Coronary artery (tissue), 2 donors: ENCODE measurements around the gene TMEM131L.
A peak's percentile ranks its signal among the peaks of the same experiment; 100 is the strongest.

Source experiments
- DNase-seq: peaks from one replicate; pipeline ENCODE4 v3.0.0-alpha.2; 2017; ENCODE audit warnings: low spot score
- H3K27ac ChIP-seq, 2 donors: fragments of 200-600 bp; sonication (generic); one replicate each; pipeline ENCODE4 v1.5.1; 2016 to 2019
- H3K4me3 ChIP-seq: fragments of 200-600 bp; sonication (generic); 2 replicates; pipeline ENCODE4 v1.5.1; 2016; ENCODE audit warnings: mild to moderate bottlenecking, moderate library complexity
- TF ChIP-seq, protein P1 (sequence below): fragments of 200-600 bp; sonication (generic); IDR thresholded peaks from one replicate; pipeline ENCODE4 v1.5.1; 2019; ENCODE audit warnings: antibody characterized with exemption

The TMEM131L gene

DNA sequence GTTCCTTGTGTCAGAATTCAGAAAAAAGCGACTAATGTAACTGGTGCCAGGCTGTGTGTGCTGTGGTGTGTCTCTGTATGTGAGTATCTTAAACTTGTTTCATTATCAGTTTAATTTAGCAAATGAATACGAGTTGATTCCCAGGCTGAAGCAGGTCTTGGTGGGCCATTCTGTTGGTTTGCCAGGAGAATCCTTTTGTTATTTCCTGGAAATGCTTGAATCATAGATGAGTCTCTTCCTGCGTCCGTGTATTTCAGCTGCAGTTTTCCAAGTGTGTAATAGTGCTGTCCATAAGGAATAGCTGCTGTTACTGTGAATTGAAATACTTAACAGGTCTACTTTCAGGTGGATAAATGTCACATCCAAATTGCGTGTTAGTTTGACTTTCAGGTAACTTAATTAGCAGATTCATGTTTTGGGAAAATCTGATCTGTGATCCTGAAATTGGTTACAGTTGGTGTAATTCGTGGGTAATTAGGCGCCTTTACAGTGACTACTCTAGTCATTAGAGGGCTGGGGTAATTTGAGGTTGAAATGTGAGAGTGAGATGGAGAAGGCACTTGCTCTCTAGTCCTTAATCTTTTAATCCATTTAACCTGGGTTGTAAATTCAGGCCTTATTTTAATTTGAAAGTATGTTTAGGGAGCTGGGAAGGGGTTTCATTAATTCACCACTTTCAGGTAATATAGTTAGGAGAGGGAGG is 23.8 kb downstream of the TMEM131L start:
- DNase-seq = no peak
- no peak overlapping the region for H3K4me3 ChIP-seq
- H3K27ac ChIP-seq = peak overlapping the region; percentile 50 to 83
- TF ChIP-seq, protein P1, sequence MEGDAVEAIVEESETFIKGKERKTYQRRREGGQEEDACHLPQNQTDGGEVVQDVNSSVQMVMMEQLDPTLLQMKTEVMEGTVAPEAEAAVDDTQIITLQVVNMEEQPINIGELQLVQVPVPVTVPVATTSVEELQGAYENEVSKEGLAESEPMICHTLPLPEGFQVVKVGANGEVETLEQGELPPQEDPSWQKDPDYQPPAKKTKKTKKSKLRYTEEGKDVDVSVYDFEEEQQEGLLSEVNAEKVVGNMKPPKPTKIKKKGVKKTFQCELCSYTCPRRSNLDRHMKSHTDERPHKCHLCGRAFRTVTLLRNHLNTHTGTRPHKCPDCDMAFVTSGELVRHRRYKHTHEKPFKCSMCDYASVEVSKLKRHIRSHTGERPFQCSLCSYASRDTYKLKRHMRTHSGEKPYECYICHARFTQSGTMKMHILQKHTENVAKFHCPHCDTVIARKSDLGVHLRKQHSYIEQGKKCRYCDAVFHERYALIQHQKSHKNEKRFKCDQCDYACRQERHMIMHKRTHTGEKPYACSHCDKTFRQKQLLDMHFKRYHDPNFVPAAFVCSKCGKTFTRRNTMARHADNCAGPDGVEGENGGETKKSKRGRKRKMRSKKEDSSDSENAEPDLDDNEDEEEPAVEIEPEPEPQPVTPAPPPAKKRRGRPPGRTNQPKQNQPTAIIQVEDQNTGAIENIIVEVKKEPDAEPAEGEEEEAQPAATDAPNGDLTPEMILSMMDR = no peak

DNA sequence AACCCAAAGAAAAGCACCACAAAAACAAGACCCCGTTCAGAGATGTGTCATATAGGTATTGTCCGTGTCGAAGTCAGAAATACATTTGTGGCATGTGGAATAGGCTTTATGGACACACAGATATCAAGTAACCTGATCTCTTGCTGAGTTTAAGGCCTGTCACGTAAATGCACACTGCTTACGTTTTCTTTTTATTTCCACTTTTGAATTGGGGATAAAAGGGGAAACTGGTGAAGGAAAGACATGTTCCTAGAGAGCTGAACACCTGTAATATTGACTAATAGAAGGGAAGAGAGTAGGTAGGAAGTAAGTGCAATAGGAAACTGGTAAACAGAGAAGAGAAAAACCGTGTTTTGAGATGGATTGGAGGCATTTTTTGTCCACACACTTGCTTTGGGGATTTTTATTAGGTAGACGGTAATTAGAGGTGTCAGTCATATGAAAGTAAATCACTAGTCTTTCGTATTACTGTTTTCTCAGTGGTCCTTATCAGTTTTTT is 24.9 kb downstream of the TMEM131L start:
- no peak overlapping the region for H3K27ac ChIP-seq
- TF ChIP-seq, protein P1 = no peak
- H3K4me3 ChIP-seq = no peak overlapping the region
- DNase-seq = no peak

DNA sequence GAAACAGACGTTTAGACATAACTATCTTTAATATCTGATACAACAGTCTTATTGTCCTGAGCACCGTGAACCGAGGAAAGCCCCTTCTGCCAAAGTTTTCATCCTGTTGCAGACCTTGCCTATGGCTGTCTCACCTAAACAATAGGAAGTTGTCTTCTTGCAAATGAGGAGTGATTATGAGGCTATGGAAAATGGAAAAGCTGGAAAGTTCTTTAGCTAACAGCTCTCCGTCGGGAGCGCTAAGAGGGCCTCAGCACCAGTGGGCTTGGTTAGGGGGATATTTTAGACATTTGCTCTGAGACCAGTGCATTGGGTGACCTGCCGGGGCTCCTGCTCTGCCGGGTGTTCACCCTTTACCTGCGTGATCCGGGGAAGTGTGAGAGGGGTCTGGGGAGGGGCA is 28.4 kb downstream of the TMEM131L start:
- H3K27ac ChIP-seq = no peak overlapping the region
- TF ChIP-seq, protein P1 = no peak

GRCh38 chr4:153495480-153496193 is 29.5 kb downstream of the TMEM131L start:
- DNase-seq = no peak
- peak overlapping the region; percentile 27 to 85 for H3K27ac ChIP-seq
- H3K4me3 ChIP-seq = no peak overlapping the region
- TF ChIP-seq, protein P1 = no peak

More for the DNA sequence above, 28.4 kb downstream of the TMEM131L start:
- H3K4me3 ChIP-seq = no peak overlapping the region
- no peak for DNase-seq

DNA sequence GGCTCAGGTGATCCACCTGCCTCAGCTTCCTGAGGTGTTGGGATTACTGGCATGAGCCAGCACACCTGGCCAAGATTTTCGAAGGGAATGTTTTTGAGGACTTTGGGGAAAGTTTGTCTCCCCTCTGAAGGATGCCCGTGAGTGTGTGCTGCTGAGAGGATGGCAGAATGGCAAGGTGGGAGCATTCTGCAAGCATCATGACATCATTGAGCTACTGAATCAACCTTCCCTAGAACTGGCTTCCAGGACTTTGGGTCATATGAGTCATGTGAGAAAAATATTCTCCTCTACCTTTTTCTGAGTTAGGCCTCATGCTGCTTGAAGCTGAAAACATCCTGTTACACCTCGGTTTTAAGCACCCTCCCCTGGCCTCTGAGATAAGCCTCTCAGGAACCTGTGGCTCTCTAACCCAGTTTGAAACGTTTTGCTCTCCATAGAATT is 31.0 kb downstream of the TMEM131L start:
- DNase-seq = no peak
- peak overlapping the region; percentile 73 to 85 for H3K27ac ChIP-seq
- TF ChIP-seq, protein P1 = no peak

DNA sequence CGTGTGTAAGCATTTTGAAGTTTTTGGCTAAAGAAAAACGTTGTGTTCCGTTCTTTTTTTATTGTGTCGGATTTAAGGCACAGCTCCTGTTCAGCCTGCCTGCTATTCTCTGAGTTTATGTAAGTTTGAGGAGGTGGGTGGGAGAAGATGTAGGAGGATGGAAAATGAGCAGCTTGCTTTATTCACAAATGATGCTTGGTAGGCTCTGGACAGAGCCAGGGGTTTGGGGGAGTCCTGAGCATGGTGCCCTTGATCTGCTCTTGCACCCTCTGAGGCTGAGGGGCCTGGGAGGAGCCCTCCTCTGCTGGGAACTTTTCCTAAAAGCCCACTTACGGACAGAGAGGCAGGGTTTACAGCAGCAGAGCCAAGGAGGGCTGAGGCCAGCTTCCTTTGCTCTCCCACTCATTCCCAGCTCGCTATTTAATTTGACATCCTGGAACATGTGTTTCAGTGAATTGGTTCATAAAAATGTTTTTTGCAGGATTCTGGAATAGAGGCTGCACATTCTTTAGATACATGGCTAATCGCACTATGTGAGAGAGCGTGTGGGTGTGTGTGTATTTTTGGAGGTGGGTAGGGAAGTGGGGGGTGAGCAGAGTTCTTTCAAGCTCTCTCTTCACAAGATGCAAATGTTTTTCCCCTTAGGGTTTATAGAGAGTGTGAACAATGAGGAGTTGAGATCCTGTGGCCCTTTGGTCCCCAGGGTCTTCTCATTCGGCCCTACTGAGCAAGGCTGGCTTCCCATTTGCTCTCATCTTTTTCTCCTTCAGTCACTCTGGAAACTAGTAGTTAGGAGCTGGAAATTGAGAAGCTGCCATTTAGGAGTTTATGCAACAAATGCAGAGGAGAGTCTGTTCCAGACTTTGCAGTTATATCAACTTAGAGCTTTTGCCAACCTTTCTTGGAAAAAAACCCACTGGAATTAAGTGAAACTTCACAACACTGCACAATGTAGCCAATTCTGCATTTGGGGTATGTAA is 32.1 kb downstream of the TMEM131L start:
- Histone ChIP-seq H3K27ac (peak overlapping the region; percentile 73 to 85), H3K4me3 (peak overlapping the region; percentile 47)
- TF ChIP-seq, protein P1 = no peak
- DNase-seq = no peak

More for the DNA sequence above, 31.0 kb downstream of the TMEM131L start:
- peak overlapping the region; percentile 20 for H3K4me3 ChIP-seq
